ENCODE results near the gene BMP6.

BMP6 gene

DNA sequence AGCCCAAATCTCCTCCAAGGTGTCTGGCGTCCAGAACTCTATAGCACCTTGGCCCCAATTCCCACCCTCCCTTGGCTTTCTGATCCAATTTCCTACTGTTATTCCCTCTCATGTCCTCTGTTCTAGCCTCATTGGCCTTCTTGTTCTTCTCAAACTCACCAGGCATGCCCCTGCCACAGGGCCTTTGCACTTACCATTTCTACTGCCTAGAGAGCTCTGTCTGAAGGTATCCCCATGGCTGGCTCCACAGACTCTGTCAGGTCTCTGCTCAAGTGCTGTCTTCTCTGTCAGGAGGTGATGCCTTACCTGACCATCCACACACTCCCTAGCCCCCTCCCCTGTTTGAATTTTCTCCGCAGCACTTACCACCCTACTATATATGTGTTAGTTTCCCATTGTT is 5.6 kb upstream of the BMP6 start:
- DNase-seq, result no peak

DNA sequence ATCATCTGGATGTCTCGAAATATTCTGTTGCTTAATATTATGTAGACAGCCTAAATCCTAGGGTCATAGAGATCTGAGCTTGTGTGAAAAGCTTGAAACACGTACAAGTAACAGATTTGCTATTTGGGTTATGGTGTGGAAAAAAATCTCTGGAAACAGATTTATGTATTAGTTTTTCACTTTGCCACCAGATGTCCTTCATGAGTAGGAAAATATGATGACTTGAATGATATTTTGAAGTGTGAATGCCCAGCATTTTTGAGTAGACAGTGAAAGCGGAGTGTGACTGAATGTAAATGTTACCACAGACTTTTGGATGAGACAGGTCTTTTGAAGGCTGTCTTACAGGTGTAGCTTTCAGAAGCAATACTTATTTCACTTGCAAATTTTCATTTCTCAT is 4.2 kb upstream of the BMP6 start:
- DNase-seq, result no peak

DNA sequence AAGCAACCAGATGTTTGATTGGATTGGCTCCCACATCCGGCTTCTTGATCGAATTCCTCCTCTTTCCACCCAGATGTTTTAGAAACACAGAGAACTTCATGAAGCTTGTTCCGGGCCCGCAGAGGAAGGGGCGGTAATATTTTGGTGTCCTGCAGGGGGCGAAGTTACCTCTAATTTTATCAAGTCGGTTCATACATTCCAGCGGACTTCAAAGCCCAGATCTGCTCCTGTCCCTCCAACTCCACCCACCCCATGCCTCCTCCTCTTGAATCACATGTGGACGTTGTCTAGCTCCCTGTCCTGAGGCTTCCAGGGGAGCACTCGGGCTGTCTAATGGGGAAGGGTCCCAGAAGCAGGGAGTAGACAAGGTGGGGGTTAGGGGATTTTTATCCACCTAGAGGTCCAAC is 2.9 kb upstream of the BMP6 start:
- peak; percentile 50 to 64 for DNase-seq

DNA sequence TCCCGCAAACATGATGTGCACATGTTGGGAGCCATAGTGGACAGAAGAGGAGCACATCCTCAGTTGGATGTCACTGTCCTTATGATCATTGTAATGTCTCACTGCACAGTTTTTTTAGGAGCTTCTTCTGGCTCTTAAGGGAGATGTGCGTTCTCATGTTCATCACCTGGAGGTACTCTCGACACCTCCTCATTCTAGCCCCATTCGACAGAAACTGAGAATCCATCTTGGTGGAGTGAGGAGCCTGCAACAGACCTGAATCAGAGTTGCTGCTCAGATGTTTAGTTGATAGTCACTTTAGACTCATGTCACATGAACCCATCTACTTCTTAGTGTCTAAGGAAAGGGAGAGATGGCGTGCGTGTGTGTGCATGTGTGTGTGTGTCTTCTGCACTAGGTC is 2.3 kb upstream of the BMP6 start:
- no peak for DNase-seq

DNA sequence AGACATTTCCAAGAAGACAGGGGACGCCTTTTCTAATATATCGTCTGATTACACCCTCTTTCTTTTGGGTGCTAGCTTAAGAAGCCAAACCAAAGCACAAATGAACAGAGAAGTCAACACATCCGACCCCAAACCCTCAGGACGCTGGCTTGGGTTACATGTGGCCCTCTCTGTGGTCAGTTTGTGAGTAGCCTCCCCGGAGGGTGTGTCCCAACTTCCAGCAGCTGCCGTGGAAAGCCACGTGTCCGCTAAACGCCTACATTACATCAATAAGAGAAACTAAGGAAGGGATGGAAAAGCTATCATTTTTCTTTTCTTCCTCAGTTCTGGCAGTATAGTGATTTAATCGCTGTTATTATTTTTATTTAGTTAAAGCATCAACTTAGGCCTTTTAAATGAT is 487 bp upstream of the BMP6 start:
- DNase-seq, result no peak

DNA sequence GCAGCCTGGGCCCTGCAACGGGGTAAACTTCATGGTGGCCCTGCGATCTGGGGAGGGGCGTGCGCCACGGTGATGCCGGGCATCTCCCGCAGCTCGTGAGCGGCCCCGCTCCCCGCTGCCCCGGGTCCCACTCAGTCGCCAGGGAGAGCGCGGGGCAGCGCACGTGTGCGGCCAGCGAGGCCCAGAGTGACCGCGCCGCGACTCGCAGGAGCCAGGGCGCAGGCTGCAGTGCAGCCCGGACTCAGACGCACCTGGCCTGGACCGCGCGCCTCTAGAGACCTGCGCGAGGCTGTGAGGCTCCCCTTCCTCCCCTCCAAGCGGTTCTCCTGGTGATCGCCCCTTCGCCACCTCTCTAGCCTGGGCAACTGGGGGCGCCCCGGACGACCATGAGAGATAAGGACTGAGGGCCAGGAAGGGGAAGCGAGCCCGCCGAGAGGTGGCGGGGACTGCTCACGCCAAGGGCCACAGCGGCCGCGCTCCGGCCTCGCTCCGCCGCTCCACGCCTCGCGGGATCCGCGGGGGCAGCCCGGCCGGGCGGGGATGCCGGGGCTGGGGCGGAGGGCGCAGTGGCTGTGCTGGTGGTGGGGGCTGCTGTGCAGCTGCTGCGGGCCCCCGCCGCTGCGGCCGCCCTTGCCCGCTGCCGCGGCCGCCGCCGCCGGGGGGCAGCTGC is 652 bp downstream of the BMP6 start:
- DNase-seq, result no peak

DNA sequence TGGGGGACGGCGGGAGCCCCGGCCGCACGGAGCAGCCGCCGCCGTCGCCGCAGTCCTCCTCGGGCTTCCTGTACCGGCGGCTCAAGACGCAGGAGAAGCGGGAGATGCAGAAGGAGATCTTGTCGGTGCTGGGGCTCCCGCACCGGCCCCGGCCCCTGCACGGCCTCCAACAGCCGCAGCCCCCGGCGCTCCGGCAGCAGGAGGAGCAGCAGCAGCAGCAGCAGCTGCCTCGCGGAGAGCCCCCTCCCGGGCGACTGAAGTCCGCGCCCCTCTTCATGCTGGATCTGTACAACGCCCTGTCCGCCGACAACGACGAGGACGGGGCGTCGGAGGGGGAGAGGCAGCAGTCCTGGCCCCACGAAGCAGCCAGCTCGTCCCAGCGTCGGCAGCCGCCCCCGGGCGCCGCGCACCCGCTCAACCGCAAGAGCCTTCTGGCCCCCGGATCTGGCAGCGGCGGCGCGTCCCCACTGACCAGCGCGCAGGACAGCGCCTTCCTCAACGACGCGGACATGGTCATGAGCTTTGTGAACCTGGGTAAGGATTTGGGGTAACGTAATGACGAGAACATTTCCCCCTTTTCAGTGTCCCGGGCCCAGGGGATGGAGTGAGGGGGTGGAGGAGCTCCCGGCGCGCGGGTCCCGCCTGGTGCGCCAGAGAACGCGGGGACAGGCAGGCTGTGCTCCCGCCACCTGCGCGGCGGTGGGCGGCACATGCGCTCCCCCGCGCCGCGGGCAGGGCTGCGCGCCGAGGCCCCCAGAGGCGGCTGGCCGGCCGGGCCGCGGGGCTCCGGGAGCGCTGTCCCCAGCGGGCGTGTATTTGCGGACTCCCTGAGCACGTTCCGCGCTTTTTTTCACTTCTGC is 1.4 kb downstream of the BMP6 start:
- no peak for DNase-seq

DNA sequence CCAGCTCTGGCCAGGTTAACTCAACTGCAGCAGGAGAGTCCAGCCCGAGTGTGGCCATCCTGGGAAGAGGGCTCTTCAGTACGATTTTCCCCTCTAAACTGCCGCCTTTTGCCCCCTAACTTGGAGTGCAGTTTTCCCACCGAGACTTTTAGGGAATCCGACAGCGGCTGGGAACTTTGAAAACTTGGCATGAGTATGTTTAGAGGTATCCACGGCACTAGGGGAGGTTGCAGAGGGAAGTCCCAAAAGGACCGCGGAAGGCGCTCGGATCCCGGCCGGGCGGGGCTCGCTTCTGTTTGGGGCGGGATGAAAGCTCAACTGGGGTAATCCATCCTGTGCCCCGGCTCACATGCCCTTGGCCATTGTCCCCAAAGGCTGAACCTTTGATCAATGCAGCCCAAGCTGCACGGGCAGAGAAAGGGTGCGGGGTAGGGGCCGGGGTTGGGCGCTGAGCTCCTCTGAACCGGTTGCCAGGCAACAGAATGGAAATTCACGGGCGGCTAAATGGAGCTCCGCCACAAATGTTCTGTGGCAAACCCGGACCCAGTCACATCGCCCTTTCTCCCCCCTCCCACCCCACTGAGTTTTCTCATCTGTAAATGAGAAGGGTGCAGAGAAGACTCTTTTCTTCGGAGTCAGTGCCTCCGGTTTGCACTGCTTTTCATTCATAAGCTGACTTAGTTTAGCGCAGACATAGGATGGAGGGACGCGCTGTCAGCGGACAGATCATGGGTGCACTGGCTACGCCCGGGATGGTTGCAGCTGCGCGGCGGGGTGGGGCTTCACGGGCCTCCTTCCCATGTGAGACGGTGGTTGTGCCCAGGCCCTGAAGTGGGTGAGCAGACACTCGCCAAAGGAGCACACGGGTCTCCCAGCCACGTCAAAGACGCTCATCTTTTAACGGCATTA is 2.3 kb downstream of the BMP6 start:
- no peak for DNase-seq

DNA sequence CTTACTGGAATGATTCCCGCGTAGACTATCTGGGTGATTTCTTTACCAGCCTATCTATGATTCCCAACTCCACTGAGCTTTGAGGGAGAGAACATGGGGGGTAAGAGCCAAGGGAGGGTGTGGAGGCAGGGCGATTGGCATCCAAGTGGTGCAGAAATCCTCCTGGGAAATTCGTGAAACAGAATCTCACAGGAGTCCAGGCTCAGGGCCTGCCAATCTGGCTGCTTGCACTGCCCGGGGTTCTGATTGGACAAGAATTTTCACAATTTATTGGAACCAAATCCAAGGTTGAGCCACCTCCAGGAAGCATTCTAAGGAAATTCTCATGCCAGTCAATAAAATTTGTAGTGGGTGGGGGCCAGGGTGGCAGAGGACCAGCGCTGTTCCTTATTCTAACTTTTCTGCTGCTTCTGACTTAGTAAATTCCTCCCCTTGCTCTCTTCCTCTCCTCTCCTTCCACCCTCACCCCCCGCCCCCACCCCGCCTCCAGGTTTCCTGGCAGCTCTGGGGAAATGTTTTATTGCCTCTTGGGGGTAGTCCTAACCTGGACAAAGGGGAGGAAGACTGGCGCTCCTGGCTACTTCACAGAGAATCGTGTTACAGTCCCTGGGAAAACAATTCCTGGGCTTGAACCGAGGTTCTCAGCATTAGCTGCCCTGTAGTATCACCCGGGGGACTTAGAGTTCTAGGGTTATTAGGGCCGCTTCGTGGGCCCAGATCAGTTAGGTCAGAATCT is 3.1 kb downstream of the BMP6 start:
- no peak for DNase-seq

DNA sequence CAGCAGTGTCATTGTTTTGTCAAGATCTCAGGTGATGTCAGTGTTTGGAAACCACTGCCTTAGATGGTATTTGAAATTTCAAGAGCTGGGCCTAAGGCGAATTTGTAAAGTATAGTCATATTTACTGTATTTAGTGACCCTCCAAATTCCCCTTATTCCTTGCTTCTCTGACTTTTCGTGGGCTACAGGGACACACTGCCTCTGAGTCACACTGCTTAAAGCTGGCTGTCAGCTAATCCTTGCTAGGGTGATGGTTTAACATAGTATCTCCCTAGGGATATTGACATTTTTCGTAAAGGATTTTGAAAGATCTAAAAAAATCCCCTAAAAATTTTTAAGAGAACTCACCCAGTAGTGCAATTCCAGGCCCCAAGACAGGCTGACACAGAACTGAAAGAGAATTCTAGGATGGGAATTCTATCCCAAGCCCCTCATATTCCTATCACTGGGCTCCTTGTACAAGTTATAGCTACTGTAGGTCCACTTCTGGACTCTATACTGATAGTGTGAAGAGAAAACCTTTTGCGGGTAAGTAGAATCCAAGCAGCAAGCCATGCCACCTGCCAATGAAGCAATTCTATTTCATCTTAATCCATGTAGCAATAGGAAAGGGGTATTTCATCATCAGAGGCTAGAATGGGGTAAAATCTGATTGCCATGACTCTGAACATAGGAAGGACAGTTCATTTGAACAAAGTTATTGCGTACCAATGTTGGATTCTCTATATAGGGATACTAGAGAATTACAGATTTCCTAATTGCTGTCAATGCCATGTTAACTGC is 4.3 kb downstream of the BMP6 start:
- DNase-seq, result no peak

DNA sequence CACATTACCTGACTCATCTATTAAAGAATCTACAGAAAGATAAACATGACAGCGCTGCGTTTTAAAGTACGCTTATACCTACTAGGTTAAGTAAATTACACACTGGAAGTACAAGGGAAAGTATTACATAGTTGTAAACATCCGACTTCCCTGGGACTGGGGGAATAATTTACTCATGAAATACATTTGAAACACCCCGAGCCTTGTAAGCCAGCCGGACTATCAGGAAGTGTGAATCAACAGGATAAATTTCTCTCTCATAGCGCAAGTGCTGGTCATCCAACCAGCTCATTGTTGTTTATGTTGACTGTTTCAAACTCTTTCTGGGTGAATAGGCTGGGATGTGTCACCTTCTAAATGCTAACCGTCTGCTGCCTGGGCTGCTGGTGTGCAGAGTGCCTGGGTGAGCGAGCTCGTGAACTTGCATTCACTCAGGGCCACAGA is 4.9 kb downstream of the BMP6 start:
- DNase-seq, result no peak

DNA sequence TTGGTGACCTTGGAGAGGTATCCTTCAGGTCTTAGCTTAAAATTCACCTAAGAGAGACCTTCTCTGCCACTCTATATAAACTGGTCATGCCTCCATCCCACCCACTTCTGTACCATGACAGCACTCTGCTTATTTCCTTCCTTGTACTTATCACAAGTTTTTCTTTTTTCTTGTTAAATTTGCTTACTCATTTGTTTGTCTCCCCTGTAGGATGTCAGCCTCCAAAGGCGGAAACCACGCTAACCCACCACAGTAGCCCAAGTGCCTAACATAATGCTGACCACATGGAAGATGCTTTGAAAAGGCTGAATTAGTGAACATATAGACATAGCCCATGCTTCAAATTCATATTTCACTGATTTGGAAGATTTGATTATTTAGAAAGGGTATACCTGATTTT is 5.4 kb downstream of the BMP6 start:
- DNase-seq, result no peak

DNA sequence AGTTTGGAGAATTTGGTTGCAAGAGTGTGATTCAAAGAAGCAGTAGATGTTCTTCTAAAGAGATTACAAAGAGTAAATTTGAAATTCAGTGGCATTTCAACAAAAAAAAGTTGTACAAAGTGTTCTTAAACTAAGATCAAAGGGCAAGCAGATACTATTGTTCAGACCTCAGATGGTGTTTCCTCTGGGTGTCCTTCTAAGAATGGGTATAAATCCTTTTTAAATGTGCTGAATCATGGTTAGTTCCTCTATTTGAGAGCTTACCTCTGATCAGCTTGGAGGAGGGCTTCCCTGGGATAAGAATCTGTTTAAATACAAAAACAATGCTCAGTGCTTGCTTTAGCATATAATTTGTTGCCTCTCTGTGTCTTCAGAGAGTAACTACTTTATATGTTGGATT is 6.3 kb downstream of the BMP6 start:
- no peak for DNase-seq

DNA sequence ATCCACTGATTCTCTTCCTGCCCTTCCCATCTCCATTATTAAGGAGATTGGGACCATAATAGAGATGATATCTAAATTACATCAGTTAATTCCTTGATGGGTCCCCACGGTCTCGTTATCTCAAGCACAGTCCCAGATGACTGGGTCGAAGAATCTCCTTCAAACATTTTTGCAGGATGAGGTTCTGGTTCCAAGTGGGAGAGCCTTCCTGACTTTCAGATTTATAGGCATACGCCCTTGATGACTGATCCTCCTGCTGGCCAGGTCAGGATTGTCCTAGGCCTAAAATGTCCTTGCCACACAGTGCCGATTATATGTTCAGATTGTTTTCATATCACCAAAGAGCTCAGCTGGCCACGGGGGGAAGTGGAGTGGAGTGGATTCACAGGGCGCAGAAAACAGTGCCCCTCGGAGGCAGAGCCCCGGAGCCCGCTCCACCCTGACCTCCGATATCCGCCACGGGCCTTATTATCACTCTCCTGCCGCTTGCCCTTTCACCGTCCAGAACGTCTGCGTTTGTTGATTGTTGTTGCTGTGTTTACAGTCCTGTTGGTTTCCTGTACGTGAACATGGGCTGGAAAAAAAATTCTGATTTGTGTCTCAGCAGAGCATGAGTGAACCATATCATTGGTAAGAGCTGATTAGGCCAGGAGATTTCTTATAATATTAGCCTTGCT is 8.9 kb downstream of the BMP6 start:
- no peak for DNase-seq

DNA sequence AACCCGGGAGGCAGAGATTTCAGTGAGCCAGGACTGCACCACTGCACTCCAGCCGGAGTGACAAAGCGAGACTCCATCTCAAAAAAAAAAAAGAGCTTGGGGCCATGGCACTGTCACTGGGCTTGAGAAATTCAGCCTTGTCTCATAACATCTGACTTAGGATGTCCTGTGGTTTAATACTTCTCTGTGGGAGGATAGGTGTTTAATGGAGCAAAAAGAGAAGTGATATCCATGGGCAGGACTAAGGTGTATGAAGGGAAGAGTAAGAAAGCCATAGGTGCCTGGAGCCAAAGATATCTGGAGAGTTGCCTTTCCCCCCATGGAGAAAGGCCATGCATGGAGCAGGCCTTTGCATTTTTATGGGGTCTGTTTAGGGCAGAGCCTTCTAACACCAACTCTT is 11.2 kb downstream of the BMP6 start:
- no peak for DNase-seq

DNA sequence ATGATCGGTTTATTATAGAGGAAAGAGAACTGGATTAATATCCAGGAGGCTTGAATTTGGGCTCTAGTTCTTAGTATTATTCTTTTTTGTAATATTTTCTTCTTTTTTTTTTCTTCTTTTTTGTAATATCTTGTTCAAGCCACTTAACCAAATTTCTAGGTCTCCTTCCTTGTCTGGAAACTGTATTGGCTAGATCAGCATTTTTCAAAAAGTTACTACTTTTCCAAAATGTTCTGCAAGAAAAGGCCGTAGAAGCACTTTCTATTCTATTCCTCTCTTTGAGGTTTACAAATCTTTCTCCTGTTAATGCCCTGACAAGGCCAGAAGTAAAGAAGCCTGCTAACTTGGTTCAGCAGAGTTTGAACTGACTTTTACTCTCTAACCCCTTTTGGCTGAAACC is 12.0 kb downstream of the BMP6 start:
- no peak for DNase-seq

DNA sequence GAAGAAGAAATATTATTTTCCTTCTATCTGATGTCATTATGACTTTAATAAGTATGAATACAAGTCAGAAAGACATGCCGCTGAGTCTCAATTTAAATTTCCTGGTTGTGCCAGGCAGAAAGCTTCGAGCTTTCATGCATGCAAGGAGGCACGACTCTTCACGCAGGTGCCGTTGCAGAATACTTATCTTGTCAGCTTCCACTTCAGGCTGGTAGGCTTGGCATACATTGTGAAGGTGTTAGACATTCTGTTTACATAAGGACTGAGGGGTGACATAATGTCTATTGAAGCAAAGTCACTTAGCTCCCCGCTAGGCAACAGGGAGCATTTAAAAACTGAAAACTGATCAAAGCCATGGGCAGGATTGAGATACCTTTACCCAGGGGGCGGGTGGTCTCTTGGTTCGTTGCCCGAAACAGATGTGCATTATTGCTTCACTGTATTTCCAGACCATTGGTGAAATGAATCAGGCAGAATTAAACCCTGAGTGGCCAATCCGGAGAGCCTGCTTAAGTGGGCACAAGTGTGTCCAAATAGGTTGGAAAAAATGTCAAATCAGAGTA is 16.4 kb downstream of the BMP6 start:
- no peak for DNase-seq

DNA sequence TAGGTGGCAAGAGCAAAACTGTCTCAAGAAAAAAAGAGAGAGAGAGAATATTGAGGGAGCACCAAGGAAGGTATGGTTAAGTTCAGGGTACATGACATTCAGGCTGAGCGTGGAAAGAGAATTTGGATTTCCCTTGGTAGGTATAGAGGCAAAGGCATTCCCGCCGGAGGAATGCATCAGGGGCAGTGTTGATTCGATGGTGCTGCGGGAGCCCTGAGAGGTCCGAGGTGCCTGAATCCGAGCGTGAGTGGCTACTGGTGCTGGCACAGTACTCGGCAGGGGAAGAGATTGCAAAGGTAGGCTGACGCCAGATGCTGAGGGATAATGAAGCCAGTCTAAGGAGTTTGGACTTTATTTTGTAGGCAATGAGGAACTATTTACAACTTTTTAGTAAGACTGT is 20.0 kb downstream of the BMP6 start:
- DNase-seq, result no peak

DNA sequence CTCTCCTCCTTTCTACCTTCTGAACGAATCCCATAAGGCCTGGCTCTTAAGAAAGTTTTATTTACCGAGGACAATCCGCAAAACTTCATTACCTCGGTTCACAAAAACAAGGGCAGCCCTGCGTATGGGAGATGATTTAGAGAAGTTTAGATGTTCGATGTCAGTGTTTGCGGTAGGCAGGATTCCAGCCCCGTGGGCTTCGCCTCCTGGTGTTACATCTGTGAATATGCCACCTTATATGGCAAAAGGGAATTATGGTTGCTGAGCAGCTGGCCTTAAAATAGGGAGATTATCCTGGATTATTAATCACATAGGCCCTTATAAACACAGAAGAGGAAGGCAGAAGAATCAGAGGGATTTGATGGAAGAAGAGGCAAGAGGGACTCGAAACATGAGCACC is 21.1 kb downstream of the BMP6 start:
- DNase-seq, result no peak

DNA sequence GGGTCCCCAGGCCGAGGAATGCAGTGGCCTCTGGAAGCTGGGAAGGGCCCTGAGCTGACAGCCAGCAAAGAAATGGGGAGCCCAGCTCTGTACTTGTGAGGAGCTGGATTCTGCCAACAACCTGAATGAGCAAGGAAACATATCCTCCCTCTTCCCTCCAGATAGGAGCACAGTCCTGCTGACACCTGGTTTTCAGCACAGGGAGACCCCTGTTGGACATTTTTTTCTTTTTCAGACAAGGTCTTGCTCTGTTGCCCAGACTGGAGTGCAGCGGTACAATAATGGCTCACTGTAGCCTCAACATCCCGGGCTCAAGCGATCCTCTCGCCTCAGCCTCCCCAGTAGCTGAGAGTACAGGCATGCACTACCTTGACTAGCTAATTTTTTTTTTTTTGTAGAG is 21.5 kb downstream of the BMP6 start:
- no peak for DNase-seq

DNA sequence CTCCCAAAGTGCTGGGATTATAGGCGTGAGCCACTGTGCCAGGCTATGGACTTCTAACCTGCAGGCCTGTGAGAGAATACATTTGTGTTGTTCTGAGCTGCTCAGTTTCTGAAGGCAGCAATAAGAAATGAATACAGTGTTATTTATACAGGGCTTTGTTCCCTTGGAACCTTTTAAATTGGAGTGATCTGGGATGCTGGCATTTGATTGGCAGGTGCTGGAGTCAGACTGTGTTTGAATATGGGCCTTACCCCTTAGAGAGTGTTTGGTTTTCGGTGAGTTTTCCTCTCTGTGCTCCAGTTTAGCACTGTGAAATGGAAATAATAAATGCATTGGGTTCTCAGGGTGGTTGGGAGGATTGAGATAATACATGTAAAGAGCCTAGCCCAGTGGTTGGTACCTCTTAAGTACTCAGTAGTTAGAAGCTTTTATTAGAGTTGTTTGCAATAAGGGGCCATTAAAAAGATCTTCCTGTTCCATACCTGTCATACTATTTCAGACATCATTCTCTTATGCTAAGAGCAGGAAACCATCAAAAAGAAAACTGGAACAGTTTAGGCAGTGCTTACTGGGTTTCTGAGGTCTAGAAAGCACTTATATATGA is 22.1 kb downstream of the BMP6 start:
- DNase-seq, result no peak

Data from CD4-positive, alpha-beta T cell treated with Interleukin-4 for 1 hour (primary cell).